NCI-H2081 (cell line): Measurements from ENCODE around the gene GPR45.
A peak's percentile ranks its signal among the peaks of the same experiment; 100 is the strongest.
"Not testable (repeated sequence)": the region's sequence is repeated elsewhere in the genome, so short reads cannot be mapped to it uniquely, and the experiment has no call there.

ENCODE experiments used
- DNase-seq, 2 experiments: peaks; one replicate each; lab custom pipeline; 2025; lab: John Stamatoyannopoulos, UW

GPR45 gene

GRCh38 chr2:105241443-105241842 is at the start of gene GPR45:
Gene GPR45 (plus strand): TSS chr2:105241743. CDS start chr2:105241859, 116 bp downstream.
- no peak for DNase-seq

GRCh38 chr2:105194022-105194675 is 47.4 kb upstream of the GPR45 start:
- no peak for DNase-seq

DNA sequence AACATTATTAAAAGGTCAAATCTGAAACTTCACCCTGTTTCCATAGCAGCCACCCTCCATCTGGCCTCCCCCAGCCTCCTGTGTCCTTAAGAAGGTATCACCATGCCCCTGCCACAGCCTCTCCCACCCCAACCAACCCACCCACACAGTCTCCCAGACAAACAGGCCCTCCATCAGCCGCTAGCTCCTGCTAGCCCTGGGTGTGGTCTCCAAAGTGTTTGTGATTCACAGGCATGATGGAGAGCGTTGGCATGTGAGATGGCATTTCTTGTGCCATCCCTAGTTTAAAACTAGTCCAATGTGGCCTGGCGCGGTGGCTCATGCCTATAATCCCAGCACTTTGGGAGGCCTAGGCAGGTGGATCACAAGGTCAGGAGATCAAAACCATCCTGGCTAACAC is 44.9 kb upstream of the GPR45 start:
- no peak for DNase-seq

DNA sequence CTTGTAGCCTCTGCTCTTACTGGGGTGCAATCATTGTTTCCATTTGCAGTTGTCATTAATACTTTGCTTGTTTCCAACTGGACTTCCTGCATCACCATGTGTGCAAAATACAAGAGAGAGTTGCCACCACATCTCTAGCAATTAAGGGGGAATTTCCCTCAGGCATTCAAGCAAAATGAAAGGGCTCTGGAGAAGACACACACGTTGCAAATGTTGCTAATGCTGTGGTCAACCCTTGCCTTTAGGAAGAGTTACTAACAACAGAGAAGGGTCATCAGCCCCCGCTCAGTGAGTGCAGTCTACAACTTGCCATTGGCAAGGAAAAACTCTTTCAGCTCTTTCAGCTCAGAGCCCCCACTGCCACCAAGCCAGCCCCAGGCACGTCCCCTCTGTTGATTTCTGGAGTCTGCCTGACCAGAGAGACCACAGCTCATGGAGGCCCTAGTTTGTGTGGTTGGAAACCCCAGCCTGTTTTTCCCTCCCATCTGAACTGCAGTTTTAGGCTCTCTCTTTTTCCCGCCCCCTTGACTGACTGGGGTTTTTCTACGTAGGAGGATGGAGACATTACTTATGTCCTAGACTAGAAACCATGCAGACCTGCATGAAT is 25.9 kb upstream of the GPR45 start:
- DNase-seq: no peak

- no peak for DNase-seq
These were observed 20.9 kb upstream of the GPR45 start for GRCh38 chr2:105220604-105221003.

DNA sequence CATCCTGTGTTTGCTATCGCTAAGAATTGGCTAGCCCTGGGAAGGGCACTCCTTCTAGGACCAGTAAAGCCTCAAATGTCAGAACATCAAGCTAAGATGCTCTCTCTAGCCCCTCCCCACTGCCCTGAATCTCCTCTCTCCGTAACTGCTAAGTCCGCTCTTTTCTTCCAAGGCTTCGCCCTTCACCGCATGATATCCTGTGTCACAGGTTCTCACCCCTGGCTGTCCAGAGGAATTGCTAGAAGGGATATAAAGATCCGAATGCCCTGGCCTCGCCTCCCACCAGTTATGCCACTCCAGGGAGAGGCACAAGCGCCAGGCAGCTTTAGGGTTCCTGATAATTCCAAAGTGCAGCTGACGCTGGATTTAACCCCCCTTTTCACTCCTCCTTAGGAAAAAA is 17.1 kb upstream of the GPR45 start:
- DNase-seq: no peak

DNA sequence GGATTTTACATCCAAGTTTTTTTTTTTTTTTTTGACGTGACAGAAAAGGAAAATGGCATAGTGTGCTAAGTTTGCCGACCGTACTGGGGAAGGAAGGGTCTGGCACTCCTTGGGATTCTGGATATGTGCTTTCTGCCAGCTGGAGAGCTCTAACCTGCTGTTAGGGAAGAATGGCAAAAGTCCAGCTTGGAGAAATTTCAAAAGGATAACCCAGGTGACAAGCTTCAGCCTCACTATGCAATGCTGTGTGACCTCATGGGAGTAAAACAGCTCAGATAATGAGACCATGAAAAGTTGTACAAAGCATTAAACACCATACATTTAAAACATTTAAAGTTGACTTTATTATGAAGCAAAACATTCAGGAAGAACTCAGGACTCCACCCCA is 10.3 kb upstream of the GPR45 start:
- DNase-seq: no peak

- DNase-seq: peak; percentile 64 to 75
These were observed 6.0 kb upstream of the GPR45 start for GRCh38 chr2:105235388-105236059.

DNA sequence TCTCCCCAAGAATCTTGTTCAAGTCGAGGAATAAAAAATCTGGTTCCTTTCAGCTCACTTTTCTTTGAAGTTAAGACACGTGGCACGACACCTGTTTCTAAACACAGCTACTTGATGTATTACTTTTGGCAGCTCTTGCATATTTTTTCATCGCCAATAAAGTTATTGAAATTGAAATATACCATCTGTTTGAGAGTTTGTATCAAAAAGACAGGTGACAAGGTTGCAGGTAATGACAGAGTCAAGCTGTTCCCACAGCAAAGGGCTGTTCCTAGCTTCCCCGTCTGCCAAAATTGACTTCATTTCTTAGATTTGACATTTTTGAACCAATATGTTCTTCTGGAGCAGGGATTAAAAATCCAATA is 5.5 kb upstream of the GPR45 start:
- no peak for DNase-seq

GRCh38 chr2:105237045-105237765 is 4.3 kb upstream of the GPR45 start:
- DNase-seq: no peak

DNA sequence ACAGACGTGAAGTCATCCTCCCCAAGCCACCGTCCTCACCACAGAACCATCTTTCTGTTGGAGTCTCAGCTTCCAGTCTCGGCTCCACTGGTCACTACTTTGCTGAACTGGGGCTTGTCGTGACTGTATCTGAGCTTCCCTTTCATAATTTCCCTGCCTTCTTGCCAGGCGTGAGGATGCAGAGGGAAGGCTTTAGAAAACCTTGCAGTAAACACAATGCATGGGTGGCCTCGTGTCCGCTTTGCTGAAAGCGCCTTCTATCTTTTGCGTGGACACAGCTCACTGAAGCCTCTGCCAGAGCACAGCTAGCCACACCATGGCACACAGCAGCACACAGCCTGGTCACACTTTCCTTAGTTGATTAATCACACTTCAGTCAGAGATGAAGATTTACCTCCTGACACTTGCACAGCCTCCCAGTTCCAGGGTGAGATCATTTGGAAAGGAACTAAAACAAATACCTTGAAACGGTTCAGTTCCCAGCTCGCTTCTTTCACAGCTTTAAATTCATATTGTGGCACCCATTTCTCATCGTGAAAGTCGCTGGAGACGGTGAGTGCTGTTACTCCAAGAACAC is 2.8 kb upstream of the GPR45 start:
- no peak for DNase-seq

GRCh38 chr2:105239924-105240323 is 1.6 kb upstream of the GPR45 start:
- DNase-seq: no peak

- DNase-seq: no peak
These were observed 897 bp downstream of the GPR45 start for GRCh38 chr2:105242286-105242993.

GRCh38 chr2:105243961-105244360 is 2.4 kb downstream of the GPR45 start:
- peak in 1 of 2 experiments; percentile 3 for DNase-seq

- no peak for DNase-seq
These were observed 2.9 kb downstream of the GPR45 start for GRCh38 chr2:105244451-105244850.

GRCh38 chr2:105248316-105249070 is 7.0 kb downstream of the GPR45 start:
- no peak for DNase-seq

DNA sequence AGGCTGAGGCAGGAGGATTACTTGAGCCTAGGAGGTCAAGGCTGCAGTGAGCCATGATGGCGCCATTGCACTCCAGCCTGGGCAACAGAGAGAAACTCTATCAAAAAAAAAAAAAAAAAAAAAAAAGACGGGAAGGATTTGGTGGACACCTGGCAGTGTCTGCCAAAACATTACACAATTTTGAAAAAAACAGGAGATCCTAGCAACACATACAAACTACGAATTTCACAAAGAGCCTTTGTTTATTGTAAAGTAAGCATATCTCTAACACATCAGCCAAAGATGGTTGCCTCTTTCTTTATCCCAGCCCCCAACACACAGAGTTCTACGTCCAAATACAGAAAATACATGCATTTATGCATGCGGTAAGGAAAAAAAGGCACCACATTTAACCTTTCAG is 7.6 kb downstream of the GPR45 start:
- DNase-seq: no peak

GRCh38 chr2:105249891-105250290 is 8.3 kb downstream of the GPR45 start:
- DNase-seq: no peak

DNA sequence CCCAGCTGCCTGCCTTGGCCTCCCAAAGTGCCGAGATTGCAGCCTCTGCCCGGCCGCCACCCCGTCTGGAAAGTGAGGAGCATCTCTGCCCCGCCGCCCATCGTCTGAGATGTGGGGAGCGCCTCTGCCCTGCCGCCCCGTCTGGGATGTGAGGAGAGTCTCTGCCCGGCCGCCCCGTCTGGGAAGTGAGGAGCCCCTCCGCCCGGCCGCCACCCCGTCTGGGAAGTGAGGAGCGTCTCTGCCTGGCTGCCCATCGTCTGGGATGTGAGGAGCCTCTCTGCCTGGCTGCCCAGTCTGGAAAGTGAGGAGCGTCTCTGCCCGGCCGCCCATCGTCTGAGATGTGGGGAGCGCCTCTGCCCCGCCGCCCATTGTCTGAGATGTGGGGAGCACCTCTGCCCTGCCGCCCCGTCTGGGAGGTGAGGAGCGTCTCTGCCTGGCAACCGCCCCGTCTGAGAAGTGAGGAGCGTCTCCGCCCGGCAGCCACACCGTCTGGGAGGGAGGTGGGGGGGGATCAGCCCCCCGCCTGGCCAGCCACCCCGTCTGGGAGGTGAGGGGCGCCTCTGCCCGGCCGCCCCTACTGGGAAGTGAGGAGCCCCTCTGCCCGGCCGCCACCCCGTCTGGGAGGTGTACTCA is 9.6 kb downstream of the GPR45 start:
- not testable (repeated sequence) for DNase-seq

DNA sequence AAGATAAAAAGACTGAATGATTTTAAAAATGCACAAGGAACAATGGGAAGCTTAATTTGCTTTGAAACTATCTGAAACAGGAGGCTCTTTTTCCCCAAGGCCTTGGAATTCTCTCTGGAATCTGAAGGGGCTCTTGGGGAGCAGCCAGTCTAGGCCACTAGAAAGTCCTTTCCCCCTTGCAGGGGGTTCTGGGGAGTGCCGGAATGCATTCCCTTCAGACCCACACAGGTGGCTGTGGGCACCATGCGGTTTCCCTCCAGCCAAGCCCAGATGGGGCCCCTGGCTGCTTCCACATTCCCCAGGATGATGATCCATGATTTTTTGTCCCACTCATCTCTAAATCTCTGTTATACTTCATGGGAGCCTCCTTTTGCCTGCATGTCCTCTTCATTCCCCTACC is 10.7 kb downstream of the GPR45 start:
- DNase-seq: no peak
